ENCODE measurements around the gene DAGLA.

Gene DAGLA

GRCh38 chr11:61710019-61710418 is 29.8 kb downstream of the DAGLA start:
- no peak for DNase-seq (ENCODE audit: low read depth)

- no peak for DNase-seq (ENCODE audit: low read depth)
These were observed 30.8 kb downstream of the DAGLA start for GRCh38 chr11:61711037-61711436.

DNA sequence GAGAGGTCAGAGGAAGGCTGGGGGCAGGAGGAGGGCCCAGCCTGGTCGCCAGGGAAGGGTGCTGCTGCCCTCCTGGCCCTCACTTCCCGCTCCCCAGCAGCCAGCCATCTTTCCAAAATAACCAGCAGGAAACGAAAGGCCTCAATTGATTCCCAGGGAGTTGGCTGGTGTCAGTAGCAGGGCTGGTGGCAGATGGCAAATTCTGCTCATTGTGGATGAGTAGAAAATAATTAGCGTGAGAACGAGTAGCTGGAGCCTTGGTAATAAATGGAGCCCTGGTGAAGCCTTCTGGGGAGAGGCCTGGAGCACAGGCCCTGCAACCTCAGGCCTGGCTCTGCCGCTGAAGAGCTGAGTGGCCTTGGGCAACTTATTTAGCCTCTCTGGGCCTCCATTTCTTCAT is 31.3 kb downstream of the DAGLA start:
- no peak for DNase-seq (ENCODE audit: low read depth)

- DNase-seq (ENCODE audit: low read depth) = no peak
These were observed 32.1 kb downstream of the DAGLA start for GRCh38 chr11:61712314-61712713.

DNA sequence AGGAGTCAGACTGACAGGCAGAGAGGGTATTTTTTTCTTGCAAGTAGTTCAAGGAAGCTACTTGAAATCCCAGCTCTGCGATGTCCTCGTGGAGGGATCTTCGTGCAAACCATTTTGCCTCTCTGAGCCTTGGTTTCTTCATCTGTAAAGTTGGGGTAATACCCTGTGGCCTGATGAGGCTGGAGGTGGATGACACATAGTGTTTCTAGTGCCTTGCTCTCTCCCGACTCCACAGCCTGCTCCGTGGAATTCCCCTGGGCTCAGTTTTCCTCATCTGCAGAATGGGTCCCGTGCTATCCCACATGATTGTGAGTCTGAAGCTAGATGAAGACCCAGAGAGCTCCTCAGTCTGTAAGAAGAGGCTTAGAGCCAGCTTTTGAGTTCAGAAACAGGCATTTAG is 32.7 kb downstream of the DAGLA start:
- no peak for DNase-seq (ENCODE audit: low read depth)

DNA sequence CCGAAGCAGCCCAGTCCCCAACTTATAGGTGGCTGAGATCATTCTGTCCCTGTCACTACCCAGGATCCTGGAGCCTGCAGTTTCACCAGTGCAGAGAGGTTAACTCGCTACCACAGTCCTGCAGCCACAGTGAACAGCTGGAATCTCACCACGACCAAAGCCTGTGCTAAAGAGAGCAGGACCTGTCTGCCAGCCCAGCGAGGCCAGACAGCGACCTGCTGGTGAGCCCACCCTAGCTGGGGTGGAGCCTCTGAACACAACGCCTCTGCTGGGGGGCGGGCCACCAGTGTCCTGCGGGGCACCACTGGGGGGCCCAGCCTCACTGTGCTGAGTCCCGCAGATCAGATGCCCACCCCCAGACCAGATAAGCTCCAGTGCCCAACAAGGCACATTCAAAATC is 33.3 kb downstream of the DAGLA start:
- DNase-seq (ENCODE audit: low read depth) = no peak

DNA sequence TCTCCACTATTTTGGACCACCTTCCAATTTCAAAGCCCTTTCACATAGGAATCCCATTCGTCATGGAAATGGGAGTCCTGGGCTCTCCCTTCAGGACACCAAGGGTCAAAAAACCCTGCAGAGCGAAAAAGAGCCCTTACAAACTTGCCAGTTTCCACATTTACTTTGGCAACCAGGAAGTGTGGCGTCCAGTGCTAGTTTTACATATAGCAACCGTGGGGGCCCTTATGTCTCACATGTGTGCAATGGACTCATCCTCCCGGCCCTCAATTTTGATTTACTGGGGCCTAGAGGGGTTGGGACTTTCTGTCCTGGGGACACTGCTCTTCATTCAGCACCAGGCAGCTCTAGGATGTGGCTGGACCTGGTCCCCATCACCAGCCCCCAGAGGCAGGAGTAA is 33.7 kb downstream of the DAGLA start:
- DNase-seq (ENCODE audit: low read depth) = no peak

DNA sequence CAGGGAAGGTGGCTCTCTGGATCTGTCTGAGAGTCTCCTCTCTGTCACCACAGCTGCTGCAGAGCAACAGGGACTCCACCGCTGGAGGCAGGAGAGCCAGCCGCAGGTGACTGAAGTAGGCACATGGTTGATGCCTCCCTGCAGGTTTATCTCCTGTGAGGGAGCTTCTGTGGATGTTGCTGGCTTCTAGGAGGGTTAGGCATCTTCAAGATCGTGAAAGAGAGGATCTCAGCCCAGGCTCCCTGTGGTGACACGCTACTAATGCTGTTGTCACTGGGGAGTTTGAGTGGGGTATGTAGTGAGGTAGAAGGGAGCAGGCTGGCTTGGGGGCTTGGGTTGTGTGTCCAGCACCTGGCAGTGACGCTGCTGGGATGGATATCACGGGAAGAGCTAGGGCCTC is 34.1 kb downstream of the DAGLA start:
- no peak for DNase-seq (ENCODE audit: low read depth)

- no peak for DNase-seq (ENCODE audit: low read depth)
These were observed 34.7 kb downstream of the DAGLA start for GRCh38 chr11:61714916-61715315.

DNA sequence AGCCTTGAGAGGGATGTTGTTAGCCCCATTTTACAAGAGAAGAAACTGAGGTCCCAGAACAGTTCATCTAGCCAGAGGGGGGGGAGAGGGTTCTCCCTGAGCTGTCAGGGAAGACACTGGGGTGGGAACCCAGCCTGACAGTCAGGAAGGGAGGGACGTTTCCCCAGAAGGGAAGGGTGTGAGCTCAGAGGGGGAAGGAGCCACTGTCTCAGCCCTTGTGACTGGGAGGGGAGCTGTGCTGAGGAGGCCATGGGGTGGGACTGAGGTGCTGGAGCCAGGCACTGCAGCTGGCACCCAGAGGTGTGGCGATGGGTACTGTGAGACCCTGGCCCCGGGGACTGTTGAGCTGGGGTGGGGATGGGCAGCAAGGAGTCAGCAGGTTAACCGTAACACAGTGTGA is 35.7 kb downstream of the DAGLA start:
- no peak for DNase-seq (ENCODE audit: low read depth)

DNA sequence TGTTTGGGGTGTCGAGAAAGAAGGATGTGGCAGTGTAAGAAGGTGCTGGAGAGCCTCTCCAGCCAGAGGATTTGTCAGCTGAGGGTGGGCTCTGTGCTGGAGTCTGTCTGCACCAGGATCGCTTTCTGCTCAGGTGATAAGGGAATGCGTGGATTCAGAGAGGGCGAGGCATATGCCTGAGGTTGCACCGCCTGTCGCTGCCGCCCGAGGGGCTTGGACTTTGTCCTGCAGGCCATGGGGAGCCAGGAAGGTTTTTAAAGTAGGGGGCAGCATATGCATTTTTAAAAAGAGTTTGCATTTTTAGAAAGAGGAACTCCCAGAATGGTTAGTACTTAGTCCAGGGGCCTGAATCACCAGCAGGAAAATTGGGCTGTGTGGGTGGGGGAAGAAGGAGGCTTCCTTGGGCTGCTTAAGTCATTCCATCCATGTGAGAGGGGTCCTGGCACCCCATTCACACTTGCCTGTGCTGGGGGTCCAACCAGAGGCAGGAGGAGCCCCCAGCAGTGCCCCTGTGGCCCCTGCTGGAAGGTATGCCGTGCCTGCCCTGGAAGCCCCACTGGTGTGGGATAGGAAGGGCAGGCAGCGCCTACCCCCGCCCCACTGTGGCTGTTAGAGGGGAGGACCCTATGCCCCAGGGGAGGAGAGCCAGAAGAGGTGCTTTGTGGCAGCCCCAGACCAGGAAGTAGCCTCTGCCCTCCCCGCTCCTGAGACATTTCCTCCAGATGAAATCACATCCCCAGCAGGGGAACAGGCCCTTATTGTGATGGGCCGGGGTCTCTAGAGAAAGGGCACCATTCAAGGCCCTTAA is 36.5 kb downstream of the DAGLA start:
- DNase-seq (ENCODE audit: low read depth) = no peak

- DNase-seq (ENCODE audit: low read depth) = no peak
These were observed 37.3 kb downstream of the DAGLA start for GRCh38 chr11:61717286-61718033.

GRCh38 chr11:61718046-61718531 is 37.9 kb downstream of the DAGLA start:
- no peak for DNase-seq (ENCODE audit: low read depth)

GRCh38 chr11:61718621-61719302 is 38.6 kb downstream of the DAGLA start:
- peak; percentile 14 for DNase-seq (ENCODE audit: low read depth)

DNA sequence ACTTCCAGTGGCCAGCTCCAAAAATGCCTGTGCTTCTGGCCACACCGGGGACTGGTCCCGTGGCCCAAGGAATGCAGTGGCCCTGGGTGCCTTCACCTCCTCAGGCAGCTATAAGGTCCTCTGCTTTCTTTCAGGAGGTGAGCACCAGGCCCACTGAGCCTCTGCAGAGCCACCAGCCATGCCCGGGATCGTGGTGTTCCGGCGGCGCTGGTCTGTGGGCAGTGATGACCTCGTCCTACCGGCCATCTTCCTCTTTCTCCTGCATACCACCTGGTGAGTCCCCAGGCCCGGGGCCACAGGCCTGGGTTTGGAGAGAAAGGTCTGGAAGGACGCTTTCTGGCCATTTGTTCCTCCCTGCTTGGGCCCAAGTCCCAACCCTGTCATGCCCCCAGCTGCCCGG is 39.8 kb downstream of the DAGLA start:
- no peak for DNase-seq (ENCODE audit: low read depth)

DNA sequence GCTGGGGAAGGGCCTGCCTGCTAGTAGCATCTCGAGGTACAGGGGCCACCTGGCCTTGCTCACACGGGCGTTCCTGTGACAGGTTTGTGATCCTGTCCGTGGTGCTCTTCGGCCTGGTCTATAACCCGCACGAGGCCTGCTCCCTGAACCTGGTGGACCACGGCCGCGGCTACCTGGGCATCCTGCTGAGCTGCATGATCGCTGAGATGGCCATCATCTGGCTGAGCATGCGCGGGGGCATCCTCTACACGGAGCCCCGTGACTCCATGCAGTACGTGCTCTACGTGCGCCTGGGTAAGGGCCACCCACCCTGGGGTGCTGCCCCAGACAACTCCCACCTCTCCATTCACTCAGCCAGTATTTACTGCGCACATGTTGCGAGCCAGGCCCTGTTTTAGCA is 40.4 kb downstream of the DAGLA start:
- DNase-seq (ENCODE audit: low read depth) = no peak

GRCh38 chr11:61724437-61724836 is 44.2 kb downstream of the DAGLA start:
- no peak for DNase-seq (ENCODE audit: low read depth)

DNA sequence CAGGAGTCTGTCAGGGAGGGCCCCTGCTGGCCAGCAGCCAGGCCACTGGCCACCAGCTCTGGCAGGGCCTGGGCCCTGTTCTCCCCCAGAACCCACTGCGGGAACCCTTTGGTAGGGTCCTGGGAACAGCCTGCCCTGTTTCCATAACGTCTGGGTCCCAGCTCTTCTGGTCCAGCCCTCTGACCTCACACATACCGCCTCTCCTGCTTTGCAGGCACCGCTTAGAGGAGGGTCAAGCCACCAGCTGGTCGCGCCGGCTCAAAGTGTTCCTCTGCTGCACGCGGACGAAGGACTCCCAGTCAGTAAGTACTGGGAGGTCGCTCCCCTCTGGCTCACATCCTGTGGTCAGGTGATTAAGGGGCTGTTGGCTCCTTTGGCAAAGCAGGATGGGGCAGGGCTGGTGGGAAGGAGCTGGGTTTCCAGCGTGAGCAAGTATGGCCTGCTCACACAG is 45.6 kb downstream of the DAGLA start:
- DNase-seq (ENCODE audit: low read depth) = no peak

DNA sequence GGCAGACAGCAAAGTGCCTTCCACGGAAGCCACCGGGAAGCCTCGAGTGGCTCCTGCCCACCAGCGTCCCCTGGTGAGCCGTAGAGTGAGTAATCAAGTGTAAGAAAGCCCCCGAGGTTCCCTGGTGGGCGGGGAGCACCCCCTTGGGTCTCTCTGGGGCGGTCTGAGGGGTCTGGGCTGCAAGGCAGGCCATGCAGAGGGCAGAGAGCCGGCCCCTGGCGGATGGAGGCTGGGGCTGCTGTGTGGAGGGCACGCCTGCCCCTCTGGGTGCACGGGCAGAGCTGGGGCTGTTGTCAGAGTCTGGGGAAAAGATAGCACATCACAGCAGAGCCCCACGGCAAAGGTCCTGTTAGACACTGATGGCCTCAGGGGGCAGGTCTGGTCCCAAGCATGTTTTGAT is 46.6 kb downstream of the DAGLA start:
- no peak for DNase-seq (ENCODE audit: low read depth)

DNA sequence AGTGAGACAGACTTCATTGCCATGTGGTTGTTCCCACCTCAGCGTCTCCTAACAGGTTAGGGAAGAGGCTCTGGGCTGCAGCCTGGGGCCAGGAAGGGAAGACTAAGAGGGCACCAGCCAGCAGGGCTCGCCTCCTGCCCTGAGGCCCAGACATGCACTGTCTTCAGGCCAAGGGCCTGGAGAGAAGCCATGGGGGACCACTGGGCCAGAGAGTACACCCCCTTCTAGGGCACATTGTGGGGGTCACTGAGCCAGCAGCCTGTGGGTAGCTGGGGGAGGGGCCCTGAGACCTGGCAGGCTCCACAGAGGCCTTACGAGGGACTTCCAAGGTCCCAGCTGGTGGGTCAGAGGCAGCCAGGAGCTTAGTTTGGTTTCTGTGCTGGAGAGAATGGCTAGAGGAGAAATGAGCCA is 47.2 kb downstream of the DAGLA start:
- DNase-seq (ENCODE audit: low read depth) = no peak

DNA sequence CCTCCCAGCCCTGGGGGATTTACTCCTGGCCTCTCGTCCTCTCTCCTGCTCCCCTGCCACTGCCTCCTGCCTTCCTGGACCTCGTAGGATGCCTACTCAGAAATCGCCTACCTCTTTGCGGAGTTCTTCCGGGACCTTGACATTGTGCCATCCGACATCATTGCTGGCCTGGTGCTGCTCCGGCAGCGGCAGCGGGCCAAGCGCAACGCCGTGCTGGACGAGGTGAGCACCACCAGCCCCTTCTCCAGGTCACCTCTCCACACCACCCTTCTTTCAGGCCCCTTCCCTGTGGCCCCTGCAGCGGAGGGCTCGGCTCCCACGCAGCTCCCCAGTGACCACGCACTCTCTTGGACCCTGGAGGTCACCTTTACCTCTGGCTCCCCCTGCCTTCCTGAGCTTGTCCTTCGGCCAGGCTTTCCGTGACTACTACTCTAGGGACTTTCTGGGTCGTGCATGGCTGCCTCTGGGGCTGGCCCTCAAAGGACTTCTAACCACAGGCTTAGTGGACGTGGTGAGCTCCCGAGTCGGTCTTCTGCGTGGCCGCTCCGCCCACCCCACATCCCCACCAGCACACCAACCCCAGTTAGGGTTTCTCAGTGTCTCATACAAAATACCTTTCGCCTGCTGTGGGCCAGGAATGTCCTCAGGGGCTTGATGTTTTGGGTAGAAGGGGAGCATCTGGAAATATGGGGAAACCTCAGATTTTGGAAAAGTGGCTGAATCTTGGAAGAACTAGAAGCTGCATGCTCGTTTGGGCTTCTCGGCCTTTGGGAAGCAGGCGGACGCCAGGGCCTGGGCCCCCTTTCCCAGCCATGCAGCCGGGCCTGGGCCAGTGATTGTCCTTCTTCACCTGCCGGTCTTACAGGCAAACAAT is 48.1 kb downstream of the DAGLA start:
- DNase-seq (ENCODE audit: low read depth) = no peak

- DNase-seq (ENCODE audit: low read depth) = peak; percentile 23
These were observed 48.7 kb downstream of the DAGLA start for GRCh38 chr11:61728940-61729219.

Measured in non-pigmented ciliary epithelial cell (primary cell).